ENCODE data around the gene CACNB2.

CACNB2 gene

DNA sequence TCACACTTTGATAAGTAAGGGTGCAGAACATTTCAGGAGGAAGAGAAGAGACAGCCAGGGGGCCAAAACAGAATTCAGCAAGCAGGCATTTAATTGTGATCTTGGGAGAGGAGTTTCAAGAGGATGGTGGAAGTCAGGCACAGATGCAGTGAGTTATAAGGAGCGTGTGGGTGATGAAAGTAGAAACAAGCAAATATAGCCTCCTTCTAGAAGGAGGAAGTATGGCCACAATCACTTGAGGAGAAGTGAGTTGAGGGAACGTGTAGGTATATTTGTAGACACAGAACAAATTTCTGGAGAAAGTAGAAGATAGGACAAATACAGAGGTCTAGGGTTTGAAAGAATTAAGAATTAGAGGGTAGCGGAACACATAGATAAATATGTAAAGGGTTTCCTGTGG, 165.8 kb downstream of the CACNB2 start:
- Mint-ChIP-seq H3K36me3 (no peaks in the 10 kb centered on the region), H3K27ac (no peak overlapping the region), H3K4me1 (no peaks in the 10 kb centered on the region)

DNA sequence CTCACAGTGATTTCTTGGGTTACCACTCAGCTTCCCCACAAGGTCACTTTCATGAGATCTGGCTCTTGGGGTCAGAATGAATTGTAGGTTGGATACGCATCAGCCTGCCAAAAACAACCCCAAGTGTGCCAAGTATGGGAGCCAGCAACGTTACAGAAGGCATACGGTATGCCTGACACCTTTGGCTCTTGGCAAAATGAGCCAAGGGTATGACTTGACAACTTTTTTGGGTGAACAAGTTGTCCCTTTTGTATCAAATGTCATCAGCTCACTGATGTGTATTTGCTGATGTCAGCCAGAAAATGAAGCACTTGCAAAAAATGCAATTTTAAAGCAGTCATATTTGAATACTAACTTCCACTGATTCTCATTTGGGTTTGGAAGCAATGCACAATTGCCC, 168.4 kb downstream of the CACNB2 start:
- Mint-ChIP-seq H3K9me3 (peaks cover 7% of the 10 kb centered on the region), H3K4me1 (no peaks in the 10 kb centered on the region), H3K36me3 (no peaks in the 10 kb centered on the region), H3K4me3 (no peak overlapping the region), H3K27ac (no peak overlapping the region)
- DNase-seq (ENCODE audit: low spot score in 2 of 2) (no peak), ATAC-seq (no peak)

More for the DNA sequence above, 165.8 kb downstream of the CACNB2 start:
- ATAC-seq (no peak), DNase-seq (ENCODE audit: low spot score in 2 of 2) (no peak)
- Mint-ChIP-seq H3K9me3 (peaks cover 6% of the 10 kb centered on the region), H3K4me3 (no peak overlapping the region)

DNA sequence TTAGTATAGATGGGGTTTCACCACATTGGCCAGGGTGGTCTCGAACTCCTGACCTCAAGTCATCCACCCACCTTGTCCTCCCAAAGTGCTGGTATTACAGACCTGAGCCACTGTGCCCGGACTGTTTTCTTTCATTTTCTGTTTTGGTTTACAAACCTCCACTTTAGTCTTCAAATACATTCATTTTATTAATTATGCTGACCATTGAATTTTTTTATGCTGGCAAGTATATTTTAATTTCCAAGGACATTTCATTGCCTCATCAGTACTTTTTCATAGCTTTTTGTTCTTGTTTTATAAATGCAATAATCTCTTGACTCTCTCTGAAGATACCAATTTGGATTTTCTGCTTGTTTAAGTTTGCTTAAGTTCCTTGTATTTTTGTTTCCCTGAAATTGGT, 170.5 kb downstream of the CACNB2 start:
- Mint-ChIP-seq H3K27ac (no peak overlapping the region), H3K36me3 (no peaks in the 10 kb centered on the region)

DNA sequence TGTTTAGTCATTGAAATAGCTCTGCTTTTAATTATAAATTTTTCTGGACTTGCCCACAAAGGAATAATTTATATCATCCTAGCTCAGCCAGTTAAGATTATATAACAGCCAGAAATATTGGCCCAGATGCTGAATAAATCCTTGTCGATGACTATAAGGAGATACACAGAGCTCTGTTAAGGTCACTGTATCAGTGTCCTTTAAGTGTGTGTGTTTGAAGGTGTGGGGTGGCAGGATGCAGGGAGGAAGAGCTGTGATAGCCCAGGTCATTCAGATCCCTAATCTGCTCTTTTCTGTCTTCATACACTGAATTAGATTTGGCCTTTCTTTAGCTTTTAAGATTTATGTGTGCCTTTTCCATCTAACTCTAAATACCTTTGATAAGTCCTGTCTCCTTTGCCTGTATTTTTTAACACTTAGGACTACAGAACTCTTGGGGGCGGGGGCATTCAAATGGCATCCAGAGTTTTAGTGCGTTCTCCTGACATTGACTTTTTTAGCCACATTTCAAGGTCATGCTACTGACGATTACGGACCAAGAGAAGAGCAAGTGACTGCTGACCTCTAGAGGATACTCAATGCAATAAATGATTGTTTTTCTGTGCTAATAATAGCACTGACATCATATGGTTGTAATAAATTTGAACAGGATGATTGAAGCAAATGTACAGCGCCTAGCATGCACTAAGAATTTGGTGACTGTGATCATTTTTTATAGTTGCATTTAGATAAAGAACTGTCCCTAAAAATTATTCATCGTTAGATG, 172.3 kb downstream of the CACNB2 start:
- ATAC-seq (no peak), DNase-seq (ENCODE audit: low spot score in 2 of 2) (no peak)
- no peak overlapping the region for H3K27ac Mint-ChIP-seq
- no peak overlapping the region for H3K4me3 Mint-ChIP-seq
- peaks cover 3% of the 10 kb centered on the region for H3K9me3 Mint-ChIP-seq
- no peaks in the 10 kb centered on the region for H3K36me3 Mint-ChIP-seq
- no peaks in the 10 kb centered on the region for H3K4me1 Mint-ChIP-seq

More for the DNA sequence above, 170.5 kb downstream of the CACNB2 start:
- ATAC-seq (no peak), DNase-seq (ENCODE audit: low spot score in 2 of 2) (no peak)
- Mint-ChIP-seq H3K4me1 (no peaks in the 10 kb centered on the region), H3K4me3 (no peak overlapping the region), H3K9me3 (peaks cover 7% of the 10 kb centered on the region)

DNA sequence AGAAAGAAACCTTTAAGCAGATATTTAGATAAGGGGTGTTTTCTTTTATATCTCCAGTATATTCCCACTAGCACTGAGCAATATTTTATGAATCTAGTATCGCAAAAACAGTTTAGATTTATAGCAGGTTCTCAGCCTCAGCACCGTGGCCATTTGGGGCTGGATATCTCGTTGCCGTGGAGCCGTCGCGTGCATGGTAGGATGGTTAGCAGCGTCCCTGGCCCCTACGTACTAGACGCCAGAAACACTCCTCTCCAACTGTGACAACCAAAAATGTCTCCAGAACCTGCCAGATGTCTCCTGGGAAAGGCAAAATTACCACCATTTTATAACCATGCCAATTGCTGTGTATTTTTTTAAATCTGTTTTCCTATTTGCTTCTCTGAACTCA, 172.9 kb downstream of the CACNB2 start:
- Mint-ChIP-seq H3K4me1 (no peaks in the 10 kb centered on the region), H3K4me3 (no peak overlapping the region), H3K27ac (no peak overlapping the region), H3K36me3 (no peaks in the 10 kb centered on the region), H3K9me3 (peaks cover 3% of the 10 kb centered on the region)
- ATAC-seq: no peak
- DNase-seq (ENCODE audit: low spot score in 2 of 2): no peak

DNA sequence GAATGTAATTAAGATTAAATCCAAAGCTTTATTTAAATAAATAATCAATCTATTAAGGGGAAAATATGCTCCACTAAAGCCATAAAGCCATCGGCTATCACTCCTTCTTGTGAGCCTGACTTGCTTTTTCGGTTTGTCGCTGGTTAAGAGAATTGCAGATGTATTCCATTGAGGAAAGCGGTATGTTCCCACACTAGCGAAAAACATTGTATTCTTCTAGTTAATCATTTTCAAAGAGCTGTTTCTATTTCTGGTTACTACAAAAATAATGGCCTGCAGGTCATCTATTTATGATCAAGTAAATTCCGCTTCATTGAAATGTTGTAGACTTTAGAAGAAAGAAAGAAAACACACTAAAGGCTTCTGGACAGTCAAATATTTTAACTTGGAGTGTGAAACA, 173.4 kb downstream of the CACNB2 start:
- no peak overlapping the region for H3K4me3 Mint-ChIP-seq
- no peak for ATAC-seq
- no peak for DNase-seq (ENCODE audit: low spot score in 2 of 2)

DNA sequence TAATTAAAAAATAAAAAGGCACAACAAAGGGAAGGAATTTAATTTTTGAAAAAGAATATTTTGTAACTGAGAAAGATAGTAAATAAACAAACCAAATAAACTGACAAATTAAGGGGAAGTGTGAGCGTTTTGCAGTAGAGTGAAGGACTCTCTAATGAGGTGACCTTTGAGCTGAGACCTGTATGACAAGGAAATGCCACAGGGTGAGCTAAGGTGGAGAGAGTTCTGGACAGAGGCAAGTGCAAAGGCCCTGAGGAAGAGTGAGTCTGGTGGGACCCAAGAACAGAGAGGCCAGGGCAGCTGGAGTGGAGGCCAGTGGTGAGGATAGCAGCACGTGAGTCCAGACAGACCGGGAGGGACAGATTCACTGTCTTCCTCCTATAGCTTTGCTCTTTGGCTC, 179.4 kb downstream of the CACNB2 start:
- no peak overlapping the region for H3K27ac Mint-ChIP-seq
- no peaks in the 10 kb centered on the region for H3K9me3 Mint-ChIP-seq
- no peak for DNase-seq (ENCODE audit: low spot score in 2 of 2)
- no peak for ATAC-seq
- no peak overlapping the region for H3K4me3 Mint-ChIP-seq
- H3K36me3 Mint-ChIP-seq: no peaks in the 10 kb centered on the region
- no peaks in the 10 kb centered on the region for H3K4me1 Mint-ChIP-seq

More for the DNA sequence above, 173.4 kb downstream of the CACNB2 start:
- no peaks in the 10 kb centered on the region for H3K4me1 Mint-ChIP-seq
- H3K27ac Mint-ChIP-seq: no peak overlapping the region
- H3K9me3 Mint-ChIP-seq: peaks cover 3% of the 10 kb centered on the region
- H3K36me3 Mint-ChIP-seq: no peaks in the 10 kb centered on the region

DNA sequence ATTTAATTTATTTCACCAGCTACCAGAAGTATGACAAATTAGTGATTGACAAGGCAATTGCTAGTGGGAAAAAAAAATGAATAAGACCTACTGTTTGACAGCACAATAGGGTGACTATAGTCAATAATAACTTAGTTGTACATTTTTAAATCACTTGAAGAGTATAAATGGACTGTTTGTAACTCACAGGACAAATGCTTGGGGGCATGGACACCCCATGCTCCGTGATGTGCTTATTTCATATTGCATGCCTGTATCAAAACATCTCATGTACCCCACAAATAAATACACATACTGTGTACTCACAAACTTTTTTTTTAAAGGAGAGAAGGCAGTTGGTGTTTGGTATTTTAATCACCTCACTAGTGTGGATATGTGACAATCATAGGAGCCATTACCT, 181.1 kb downstream of the CACNB2 start:
- H3K9me3 Mint-ChIP-seq: no peaks in the 10 kb centered on the region
- no peak for ATAC-seq
- H3K27ac Mint-ChIP-seq: no peak overlapping the region
- no peaks in the 10 kb centered on the region for H3K4me1 Mint-ChIP-seq
- no peaks in the 10 kb centered on the region for H3K36me3 Mint-ChIP-seq
- no peak for DNase-seq (ENCODE audit: low spot score in 2 of 2)
- H3K4me3 Mint-ChIP-seq: no peak overlapping the region

DNA sequence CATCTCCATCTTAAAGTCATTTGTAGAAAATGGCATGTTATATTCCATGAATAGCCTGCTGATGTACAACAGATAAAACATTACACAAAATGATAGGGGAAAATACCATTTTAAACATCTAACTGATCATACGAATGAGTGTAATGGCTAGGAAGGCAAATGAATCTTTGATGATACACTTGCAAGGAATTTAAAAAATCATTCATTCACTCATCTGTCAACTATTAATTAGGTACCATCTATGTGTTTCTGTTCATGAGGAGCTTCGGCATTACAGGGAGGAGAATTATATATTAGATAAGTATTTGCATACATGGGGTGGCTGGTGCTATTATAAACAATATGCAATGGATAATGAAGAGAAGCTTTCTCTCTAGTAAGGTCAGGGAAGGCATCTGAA, 183.7 kb downstream of the CACNB2 start:
- no peak overlapping the region for H3K27ac Mint-ChIP-seq
- ATAC-seq (no peak), DNase-seq (ENCODE audit: low spot score in 2 of 2) (no peak)
- no peaks in the 10 kb centered on the region for H3K4me1 Mint-ChIP-seq
- no peaks in the 10 kb centered on the region for H3K9me3 Mint-ChIP-seq
- no peak overlapping the region for H3K4me3 Mint-ChIP-seq
- no peaks in the 10 kb centered on the region for H3K36me3 Mint-ChIP-seq

DNA sequence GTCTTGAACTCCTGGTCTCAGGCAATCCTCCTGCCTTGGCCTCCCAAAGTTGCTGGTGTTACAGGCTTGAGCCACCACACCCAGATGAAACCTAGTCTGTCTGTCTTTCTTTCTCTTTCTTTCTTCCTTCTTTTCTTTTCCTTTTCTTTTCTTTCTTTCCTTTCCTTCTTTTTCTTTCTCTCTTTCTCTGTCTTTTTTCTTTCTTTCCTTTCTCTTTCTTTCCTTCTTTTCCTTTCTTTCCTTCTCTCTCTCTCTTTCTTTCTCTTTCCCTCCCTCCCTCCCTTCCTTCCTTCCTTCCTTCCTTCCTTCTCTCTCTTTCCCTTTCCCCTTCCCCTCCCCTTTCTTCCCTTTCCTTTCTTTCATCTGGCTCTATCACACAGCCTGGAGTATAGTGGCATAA, 185.2 kb downstream of the CACNB2 start:
- H3K36me3 Mint-ChIP-seq: no peaks in the 10 kb centered on the region
- H3K4me1 Mint-ChIP-seq: no peaks in the 10 kb centered on the region
- no peak for ATAC-seq
- H3K4me3 Mint-ChIP-seq: no peak overlapping the region
- H3K9me3 Mint-ChIP-seq: no peaks in the 10 kb centered on the region
- no peak for DNase-seq (ENCODE audit: low spot score in 2 of 2)
- H3K27ac Mint-ChIP-seq: no peak overlapping the region

DNA sequence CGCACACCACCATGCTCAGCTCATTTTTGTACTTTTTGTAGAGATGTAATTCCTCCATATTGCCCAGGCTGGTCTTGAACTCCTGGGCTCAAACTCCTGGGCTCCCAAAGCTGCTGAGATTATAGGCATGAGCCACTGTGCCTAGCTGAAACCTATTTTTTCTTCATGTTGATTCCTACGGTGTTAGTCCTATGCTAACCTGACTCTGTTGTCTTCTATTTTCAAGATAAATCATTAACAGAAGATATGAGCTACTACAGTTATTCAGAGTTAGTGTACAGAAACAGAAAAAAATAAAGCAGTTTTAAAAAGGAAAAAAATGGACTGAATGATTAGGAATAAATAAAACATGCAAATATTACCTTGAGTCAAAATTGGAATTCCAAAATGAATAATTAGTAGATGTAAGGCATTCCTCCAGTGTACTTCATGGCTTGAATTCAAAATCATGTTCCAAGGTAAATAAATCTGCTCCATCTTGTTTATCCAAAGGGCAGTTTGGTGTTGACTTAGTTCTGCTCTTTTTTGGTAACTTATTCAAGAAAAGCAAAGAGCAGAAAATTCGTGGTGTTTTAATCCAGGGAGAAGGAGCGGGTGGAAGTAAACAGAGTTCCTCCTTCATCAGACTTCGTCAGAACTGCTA, 185.8 kb downstream of the CACNB2 start:
- Mint-ChIP-seq H3K9me3 (no peaks in the 10 kb centered on the region), H3K4me1 (no peaks in the 10 kb centered on the region), H3K4me3 (no peak overlapping the region), H3K27ac (no peak overlapping the region), H3K36me3 (no peaks in the 10 kb centered on the region)
- ATAC-seq: no peak
- no peak for DNase-seq (ENCODE audit: low spot score in 2 of 2)

DNA sequence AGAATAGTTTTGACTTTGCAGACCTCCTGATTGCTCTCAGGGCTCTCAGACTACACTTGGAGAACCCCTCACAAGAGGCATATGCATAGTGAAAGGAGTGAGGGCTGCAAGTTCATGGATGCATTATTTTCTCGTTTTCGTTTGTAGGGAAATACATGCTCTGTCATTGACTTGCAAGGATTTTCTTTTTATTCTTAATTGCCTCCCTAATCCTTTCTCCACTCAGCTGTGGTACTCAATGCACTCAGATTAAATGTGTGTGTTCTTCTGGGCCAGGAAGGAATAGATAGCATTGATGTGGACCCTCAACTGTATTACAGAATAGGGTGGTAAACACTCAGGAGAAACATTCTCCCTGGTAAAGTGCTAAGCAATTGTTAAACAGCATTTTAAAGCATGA, 188.7 kb downstream of the CACNB2 start:
- Mint-ChIP-seq H3K4me1 (no peaks in the 10 kb centered on the region), H3K4me3 (no peak overlapping the region), H3K36me3 (no peaks in the 10 kb centered on the region), H3K27ac (no peak overlapping the region), H3K9me3 (no peaks in the 10 kb centered on the region)
- ATAC-seq: no peak
- DNase-seq (ENCODE audit: low spot score in 2 of 2): no peak

DNA sequence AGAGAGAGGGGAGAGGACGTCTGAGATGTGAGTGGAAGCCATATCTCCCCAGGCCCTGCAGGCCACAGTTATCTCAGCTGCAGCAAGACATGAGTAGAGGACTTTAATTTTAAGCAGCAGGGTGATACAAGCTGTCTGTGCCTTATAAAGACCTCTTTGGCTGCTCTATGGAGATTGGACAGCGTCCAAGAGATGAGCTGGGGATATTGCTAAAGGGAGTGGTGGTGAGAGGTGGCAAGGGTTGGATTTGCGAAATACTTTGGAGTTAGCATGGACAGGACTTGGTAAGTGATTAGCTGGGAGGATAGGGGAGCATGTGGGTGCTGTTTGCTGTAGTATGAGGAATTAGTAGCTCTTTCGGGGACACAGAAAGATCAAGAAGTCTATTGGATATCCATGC, 191.8 kb downstream of the CACNB2 start:
- ATAC-seq (no peak), DNase-seq (ENCODE audit: low spot score in 2 of 2) (no peak)
- Mint-ChIP-seq H3K4me3 (no peak overlapping the region), H3K9me3 (no peaks in the 10 kb centered on the region), H3K4me1 (no peaks in the 10 kb centered on the region), H3K27ac (no peak overlapping the region), H3K36me3 (no peaks in the 10 kb centered on the region)

DNA sequence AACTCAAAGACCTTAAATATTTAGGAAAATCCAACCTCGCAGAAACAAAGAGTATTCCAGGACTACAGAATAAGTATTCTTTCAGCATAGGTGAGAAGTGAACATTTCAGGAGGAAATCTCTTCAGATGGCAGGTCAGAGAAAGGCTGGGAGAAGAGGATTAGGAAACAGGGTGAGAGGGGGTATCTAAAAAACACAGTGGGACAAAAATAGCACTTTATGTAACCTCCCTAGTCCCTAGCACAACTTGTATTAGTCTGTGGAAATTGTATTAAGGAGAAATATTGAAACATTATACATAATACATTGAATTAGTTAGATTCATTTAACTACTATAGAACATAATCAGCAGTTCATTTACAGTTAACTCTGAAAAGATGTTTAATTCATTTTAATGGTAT, 192.3 kb downstream of the CACNB2 start:
- Mint-ChIP-seq H3K27ac (no peak overlapping the region), H3K4me3 (no peak overlapping the region), H3K9me3 (no peaks in the 10 kb centered on the region), H3K4me1 (no peaks in the 10 kb centered on the region), H3K36me3 (no peaks in the 10 kb centered on the region)
- ATAC-seq (no peak), DNase-seq (ENCODE audit: low spot score in 2 of 2) (no peak)

DNA sequence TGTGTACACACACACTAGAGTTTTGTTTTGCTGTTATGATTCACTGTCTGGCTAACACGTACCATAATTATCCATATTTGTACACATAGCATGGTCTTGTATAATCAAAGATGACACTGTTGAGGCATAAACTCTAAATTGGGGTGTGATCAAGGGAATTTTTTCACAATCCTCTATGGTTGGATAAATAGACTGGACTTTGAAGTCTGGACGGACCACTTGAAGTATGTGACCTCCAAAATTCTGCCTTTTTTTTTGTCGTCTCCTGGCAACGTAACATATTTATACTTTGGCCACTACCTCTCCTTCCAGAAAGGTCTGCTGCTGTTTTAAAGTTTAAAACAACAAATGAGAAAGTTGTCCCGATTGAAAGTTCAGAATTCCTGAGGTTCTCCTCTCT, 193.4 kb downstream of the CACNB2 start:
- DNase-seq (ENCODE audit: low spot score in 2 of 2) (no peak), ATAC-seq (no peak)

DNA sequence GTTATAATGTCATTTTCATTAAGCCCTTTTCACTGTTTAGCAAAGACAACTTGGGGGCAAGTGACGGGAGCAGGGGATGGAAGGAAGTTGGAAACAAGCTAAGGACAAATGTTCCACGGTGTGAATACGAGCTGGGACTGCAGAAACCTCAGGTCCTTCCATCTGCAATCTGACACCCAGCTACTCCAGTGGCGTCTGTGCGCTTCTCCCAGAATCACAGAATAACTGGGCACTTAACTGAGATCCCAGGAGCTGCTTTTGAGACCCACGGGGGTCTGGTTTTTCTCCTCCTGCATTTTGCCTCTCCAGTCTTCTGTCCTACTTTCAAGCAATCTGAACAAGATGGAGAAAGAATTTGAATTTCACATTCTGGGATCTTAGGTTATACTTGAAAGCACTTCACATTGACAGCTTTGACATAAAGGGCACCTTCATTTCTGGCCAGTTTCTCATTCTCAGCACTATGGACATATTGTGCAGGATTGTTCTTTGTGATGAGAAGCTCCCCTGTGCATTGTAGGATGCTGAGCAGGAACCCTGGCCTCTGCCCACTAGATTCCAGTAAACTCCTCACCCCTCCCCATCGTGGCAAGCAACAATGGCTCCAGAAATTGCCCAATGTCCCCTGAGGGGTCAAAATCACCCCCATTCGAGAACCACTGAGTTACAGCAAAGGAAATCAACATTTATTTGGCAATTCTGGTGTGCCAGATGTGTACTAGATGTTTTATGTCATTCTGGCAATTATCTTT, 194.1 kb downstream of the CACNB2 start:
- Mint-ChIP-seq H3K27ac (no peak overlapping the region), H3K4me1 (no peaks in the 10 kb centered on the region), H3K36me3 (no peaks in the 10 kb centered on the region), H3K9me3 (no peaks in the 10 kb centered on the region), H3K4me3 (no peak overlapping the region)
- ATAC-seq (no peak), DNase-seq (ENCODE audit: low spot score in 2 of 2) (no peak)

More for the DNA sequence above, 193.4 kb downstream of the CACNB2 start:
- no peaks in the 10 kb centered on the region for H3K9me3 Mint-ChIP-seq
- H3K36me3 Mint-ChIP-seq: no peaks in the 10 kb centered on the region
- no peak overlapping the region for H3K4me3 Mint-ChIP-seq
- H3K4me1 Mint-ChIP-seq: no peaks in the 10 kb centered on the region
- no peak overlapping the region for H3K27ac Mint-ChIP-seq

All from stimulated activated effector memory CD8-positive, alpha-beta T cell treated with anti-CD3 and anti-CD28 coated beads, Interleukin-12 subunit alpha, Interleukin-12 subunit beta, amount 100 ng/mL, for 72 hours (primary cell).